Measurements from ENCODE around the gene ZNF827.

- TF ChIP-seq CTCF (IDR thresholded peaks at IDR 0.05; ENCODE audit: poor library complexity, severe bottlenecking), result no peak
- no peak for TF ChIP-seq EZH2 (IDR thresholded peaks at IDR 0.05; ENCODE audit: borderline replicate concordance, insufficient read depth, low read length, poor library complexity, severe bottlenecking)
- TF ChIP-seq REST (IDR thresholded peaks at IDR 0.05; ENCODE audit: borderline replicate concordance), result no peak
- no peak for TF ChIP-seq TAF1 (IDR thresholded peaks at IDR 0.05; ENCODE audit: low read depth)
- TF ChIP-seq POLR2AphosphoS5 (IDR thresholded peaks at IDR 0.05), result no peak
These were observed 125.7 kb downstream of the ZNF827 start for GRCh38 chr4:145812919-145813318.

All from neural cell (in vitro differentiated cells).